Lower lobe of right lung (tissue), 2 donors: Measurements from ENCODE around the gene FAM78A. TPM values are rescaled to one million over a fixed set of nuclear protein-coding genes. Genes with fewer than 3 reads are reported as not detected.

Experiments
- ATAC-seq, 2 donors: fragments of 200-7000 bp; cut with Tn5 transposase; one replicate each; pipeline ENCODE4 v1.9.1; 2020 to 2022; ENCODE audit warnings: mild to moderate bottlenecking in 2 of 2, moderate library complexity in 2 of 2
- DNase-seq: peaks from one replicate; pipeline ENCODE4 v3.0.0-alpha.2; 2020
- H3K27ac ChIP-seq: fragments of 200-600 bp; one replicate; pipeline ENCODE4 v1.8.0; 2022
- H3K27me3 ChIP-seq: fragments of 200-600 bp; one replicate; pipeline ENCODE4 v1.8.0; 2022; ENCODE audit warnings: low read depth
- H3K36me3 ChIP-seq: fragments of 200-600 bp; one replicate; pipeline ENCODE4 v1.8.0; 2022; ENCODE audit warnings: mild to moderate bottlenecking
- H3K4me1 ChIP-seq: fragments of 200-600 bp; one replicate; pipeline ENCODE4 v1.8.0; 2022
- H3K4me3 ChIP-seq: fragments of 200-600 bp; one replicate; pipeline ENCODE4 v1.8.0; 2022; ENCODE audit warnings: mild to moderate bottlenecking
- H3K9me3 ChIP-seq: fragments of 200-600 bp; one replicate; pipeline ENCODE4 v1.8.0; 2022
- intact Hi-C: fragments of 100-400 bp; cut with DNase I; formaldehyde crosslinking; loops from one replicate; pipeline ENCODE4 v1.11.0; 2022
- long read RNA-seq: library from polyadenylated mRNA; unstranded; transcript quantifications from one replicate; pipeline ENCODE4 v2.0.0, GENCODE V29; 2021
- total RNA-seq: library from RNA; stranded (reverse); fragmentation: NEBNext Ultra II Directional; extraction: Animal tissue kit (Norgen Biotek cat#: 25700); gene quantifications from one replicate; pipeline ENCODE4 v1.2.1, GENCODE V29; 2021
- TF ChIP-seq, protein P1 (sequence below): fragments of 200-600 bp; IDR thresholded peaks from one replicate; pipeline ENCODE4 v1.8.0; 2022; ENCODE audit warnings: antibody characterized with exemption, mild to moderate bottlenecking
- donor health status: DM: no; HTN: yes; CAD: no; lungs with severe emphysema.

Gene FAM78A, protein sequence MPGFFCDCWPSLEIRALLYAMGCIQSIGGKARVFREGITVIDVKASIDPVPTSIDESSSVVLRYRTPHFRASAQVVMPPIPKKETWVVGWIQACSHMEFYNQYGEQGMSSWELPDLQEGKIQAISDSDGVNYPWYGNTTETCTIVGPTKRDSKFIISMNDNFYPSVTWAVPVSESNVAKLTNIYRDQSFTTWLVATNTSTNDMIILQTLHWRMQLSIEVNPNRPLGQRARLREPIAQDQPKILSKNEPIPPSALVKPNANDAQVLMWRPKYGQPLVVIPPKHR
- total RNA-seq, result 18.3 TPM
- long read RNA-seq, transcript FAM78A-203 (2 exons, 3,966 nt), result major isoform, 5 of 15 reads
- long read RNA-seq, partial matches to known transcripts, result 0 of 15 reads
- long read RNA-seq, other reads (novel, unspliced or antisense), result 10 of 15 reads

DNA sequence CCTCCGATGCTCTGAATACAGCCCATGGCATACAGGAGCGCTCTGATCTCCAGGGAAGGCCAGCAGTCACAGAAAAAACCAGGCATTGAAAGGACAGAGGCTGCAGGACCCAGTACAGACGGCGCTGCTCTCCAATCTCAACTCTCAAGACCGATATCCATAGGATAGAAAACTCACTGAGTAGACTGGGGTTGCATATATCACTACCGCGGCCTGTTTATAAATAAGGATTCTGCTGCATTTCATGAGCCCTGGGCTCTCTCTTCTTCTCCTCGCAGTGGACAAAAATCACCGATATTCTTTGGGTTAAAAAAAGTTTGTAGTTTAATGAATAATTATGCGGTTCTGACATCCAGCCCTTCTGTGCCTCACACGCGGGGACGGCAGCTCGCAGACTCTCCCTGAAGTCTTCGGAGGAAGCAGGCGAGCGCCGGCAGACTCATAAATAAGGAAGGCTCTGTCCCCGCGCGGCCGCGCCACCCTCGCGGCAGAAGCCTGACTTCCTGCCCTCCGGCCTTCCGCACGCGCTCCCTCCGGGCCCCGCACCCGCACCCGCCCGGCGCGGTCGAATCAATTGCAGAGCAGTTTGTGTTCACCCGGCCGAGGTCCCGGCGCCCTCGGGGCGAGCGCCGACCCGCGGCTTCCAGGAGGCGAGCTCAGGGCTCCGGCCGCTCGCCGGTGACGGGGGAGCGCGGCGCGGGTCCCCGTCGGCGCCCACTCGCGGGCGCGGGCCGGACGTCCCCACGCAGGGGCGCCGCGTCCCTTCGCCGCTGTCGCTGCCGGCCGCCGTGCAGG, at the start of gene FAM78A:
FAM78A (minus strand) TSS at position 417 of the 795 bp plus-strand sequence; CDS start at position 86, 331 bp downstream.
- DNase-seq, result peak; percentile 89
- intact Hi-C loops, result no loop called here
- H3K36me3 ChIP-seq, result no peaks in the 10 kb centered on the region
- H3K4me1 ChIP-seq, result peaks cover 35% of the 10 kb centered on the region
- peak within 1 kb of the TSS; percentile 89 for H3K27ac ChIP-seq
- peaks cover 10% of the 10 kb centered on the region for H3K27me3 ChIP-seq
- TF ChIP-seq, protein P1, sequence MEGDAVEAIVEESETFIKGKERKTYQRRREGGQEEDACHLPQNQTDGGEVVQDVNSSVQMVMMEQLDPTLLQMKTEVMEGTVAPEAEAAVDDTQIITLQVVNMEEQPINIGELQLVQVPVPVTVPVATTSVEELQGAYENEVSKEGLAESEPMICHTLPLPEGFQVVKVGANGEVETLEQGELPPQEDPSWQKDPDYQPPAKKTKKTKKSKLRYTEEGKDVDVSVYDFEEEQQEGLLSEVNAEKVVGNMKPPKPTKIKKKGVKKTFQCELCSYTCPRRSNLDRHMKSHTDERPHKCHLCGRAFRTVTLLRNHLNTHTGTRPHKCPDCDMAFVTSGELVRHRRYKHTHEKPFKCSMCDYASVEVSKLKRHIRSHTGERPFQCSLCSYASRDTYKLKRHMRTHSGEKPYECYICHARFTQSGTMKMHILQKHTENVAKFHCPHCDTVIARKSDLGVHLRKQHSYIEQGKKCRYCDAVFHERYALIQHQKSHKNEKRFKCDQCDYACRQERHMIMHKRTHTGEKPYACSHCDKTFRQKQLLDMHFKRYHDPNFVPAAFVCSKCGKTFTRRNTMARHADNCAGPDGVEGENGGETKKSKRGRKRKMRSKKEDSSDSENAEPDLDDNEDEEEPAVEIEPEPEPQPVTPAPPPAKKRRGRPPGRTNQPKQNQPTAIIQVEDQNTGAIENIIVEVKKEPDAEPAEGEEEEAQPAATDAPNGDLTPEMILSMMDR, result peak; percentile 13
- H3K9me3 ChIP-seq, result no peaks in the 10 kb centered on the region
- peak within 1 kb of the TSS; percentile 76 for H3K4me3 ChIP-seq
- peak in 1 of 2 donors; percentile 28 for ATAC-seq

DNA sequence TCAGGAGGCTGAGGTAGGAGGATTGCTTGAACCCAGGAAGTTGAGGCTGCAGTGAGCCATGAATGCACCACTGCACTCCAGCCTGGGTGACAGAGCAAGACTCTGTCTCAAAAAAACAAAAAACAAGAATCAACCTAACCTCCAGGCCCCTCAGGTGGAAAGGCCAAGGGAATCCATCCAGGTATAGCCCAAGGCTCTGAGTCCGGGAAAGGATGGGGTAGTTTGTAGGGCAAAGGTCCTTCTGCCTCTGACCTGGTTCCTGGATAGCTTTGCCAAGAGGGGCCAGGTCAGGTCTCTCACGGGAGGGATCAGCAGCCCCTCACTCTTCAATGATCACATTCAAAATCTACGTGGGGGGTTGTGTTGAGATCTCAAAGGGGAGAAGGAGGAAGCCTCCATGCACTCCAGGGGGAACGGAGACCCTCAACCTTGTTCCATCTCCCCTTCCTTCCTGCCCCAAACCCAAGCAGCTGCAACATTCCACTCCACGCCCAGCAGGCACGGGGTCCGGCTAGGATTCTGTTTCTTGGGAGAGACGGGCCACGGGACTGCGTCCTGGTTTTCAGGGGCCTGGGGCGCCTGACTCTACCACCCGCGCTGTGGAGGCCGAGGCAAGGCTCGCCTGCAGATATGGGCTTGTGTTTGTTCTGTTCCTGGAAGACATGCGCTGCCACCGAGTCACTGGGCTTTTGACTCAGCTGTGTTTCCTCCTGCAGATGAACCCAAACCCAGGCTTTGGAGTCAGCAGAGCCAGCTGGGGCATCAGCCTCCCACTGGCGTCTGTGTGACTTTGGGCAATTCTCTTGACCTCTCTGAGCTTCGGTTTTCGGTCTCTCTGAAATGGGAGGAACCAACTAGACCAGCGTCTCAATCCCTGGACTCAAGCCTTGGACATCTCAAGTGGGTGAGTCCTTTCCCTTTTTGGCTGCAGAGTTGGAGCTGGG, 48.7 kb upstream of the FAM78A start:
- intact Hi-C loops, result no loop called here
- Histone ChIP-seq H3K27me3 (no peaks in the 10 kb centered on the region), H3K4me1 (no peaks in the 10 kb centered on the region), H3K36me3 (no peaks in the 10 kb centered on the region), H3K9me3 (no peaks in the 10 kb centered on the region), H3K4me3 (no peak overlapping the region), H3K27ac (no peak overlapping the region)
- TF ChIP-seq, protein P1, result no peak
- ATAC-seq (no peak), DNase-seq (peak; percentile 28)

DNA sequence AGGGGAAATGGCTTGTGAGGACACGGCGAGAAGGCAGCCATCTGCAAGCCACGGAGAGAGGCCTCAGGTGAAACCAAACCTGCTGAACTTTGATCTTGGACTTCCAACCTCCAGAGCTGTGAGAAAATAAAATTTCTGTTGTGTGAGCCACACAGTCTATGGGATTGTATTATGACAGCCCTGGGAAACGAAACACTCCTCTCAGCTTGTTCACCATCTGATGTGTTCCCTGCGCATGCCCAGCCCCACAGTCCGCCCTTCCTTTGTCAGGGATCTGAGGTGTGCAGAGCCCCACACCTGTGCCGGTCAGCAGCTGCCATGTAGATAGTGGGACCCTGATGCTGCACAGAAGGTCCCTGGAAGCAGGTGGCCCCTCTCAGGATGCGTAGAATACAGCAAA, 47.3 kb upstream of the FAM78A start:
- no peaks in the 10 kb centered on the region for H3K27me3 ChIP-seq
- intact Hi-C loops, result no loop called here
- no peak overlapping the region for H3K27ac ChIP-seq
- no peaks in the 10 kb centered on the region for H3K4me1 ChIP-seq
- ATAC-seq, result no peak
- H3K36me3 ChIP-seq, result no peaks in the 10 kb centered on the region
- no peaks in the 10 kb centered on the region for H3K9me3 ChIP-seq
- peak; percentile 17 for DNase-seq
- TF ChIP-seq, protein P1, result no peak
- H3K4me3 ChIP-seq, result no peak overlapping the region

DNA sequence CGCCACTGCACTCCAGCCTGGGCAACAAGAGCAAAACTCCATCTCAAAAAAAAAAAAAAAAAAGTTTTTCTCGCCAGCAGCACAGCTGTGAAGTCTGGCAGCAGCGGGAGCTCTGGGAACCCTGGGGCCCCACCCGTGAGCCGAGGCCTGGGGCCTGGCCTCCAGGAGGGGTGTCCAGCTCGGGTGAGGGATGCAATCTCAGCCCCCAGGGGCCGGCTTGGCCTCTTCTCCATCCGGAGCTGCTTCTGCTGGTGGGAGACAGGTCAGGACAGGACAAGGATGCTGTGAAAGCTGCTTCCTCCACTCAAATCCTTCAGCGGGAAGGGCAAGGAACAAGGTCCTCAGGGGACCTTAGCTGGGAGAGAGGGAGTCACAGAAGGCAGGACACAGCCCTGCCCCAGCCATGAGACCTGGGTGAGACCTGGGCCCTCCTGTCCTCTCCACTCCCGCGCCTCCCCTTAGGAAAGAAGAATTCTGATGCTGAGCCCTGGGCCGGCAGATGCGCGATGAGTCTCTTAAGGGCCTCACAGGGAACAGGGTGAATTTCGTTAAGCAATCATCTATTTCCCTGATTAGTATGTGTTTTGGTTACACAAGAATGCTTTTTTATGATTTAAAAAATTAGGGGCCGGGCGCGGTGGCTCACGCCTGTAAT, 43.8 kb upstream of the FAM78A start:
- no peak for ATAC-seq

More for the DNA sequence above, 43.8 kb upstream of the FAM78A start:
- Histone ChIP-seq H3K27me3 (no peaks in the 10 kb centered on the region), H3K27ac (no peak overlapping the region), H3K9me3 (no peaks in the 10 kb centered on the region), H3K4me3 (no peak overlapping the region), H3K4me1 (no peaks in the 10 kb centered on the region), H3K36me3 (no peaks in the 10 kb centered on the region)
- peak; percentile 19 for DNase-seq
- intact Hi-C loops, result no loop called here
- TF ChIP-seq, protein P1, result no peak
